Uterus (tissue), 4 donors: ENCODE results near the gene RGS6. TPM values are rescaled to one million over a fixed set of nuclear protein-coding genes. Genes with fewer than 3 reads are reported as not detected.

ENCODE experiments used
- DNase-seq, 2 donors: peaks; one replicate each; pipeline ENCODE4 v3.0.0-alpha.2; 2019 to 2020
- H3K27ac ChIP-seq, 2 donors: fragments of 200-600 bp; sonication (generic); 1 replicate in 1 of 2; 2 replicates in 1 of 2; pipeline ENCODE4 v1.5.1; 2016 to 2018
- H3K27me3 ChIP-seq, 2 donors: fragments of 200-600 bp; sonication (generic); one replicate each; pipeline ENCODE4 v1.5.1; 2018 to 2019; ENCODE audit warnings: control low read depth in 1 of 2
- H3K36me3 ChIP-seq, 2 donors: fragments of 200-600 bp; sonication (generic); one replicate each; pipeline ENCODE4 v1.5.1; 2019; ENCODE audit warnings: control low read depth in 1 of 2
- H3K4me1 ChIP-seq, 2 donors: fragments of 200-600 bp; sonication (generic); one replicate each; pipeline ENCODE4 v1.5.1; 2018 to 2019; ENCODE audit warnings: control low read depth in 1 of 2
- H3K4me3 ChIP-seq, 2 donors: fragments of 200-600 bp; sonication (generic); 1 replicate in 1 of 2; 2 replicates in 1 of 2; pipeline ENCODE4 v1.5.1; 2018 to 2019; ENCODE audit warnings: mild to moderate bottlenecking in 1 of 2
- H3K9me3 ChIP-seq, 2 donors: fragments of 200-600 bp; sonication (generic); one replicate each; pipeline ENCODE4 v1.5.1; 2019; ENCODE audit warnings: control low read depth in 1 of 2
- CTCF ChIP-seq, 4 experiments: fragments of 200-600 bp in 2 of 4; fragments of 450-650 bp in 2 of 4; sonication (generic) in 2 of 4; IDR thresholded peaks; one replicate each; pipeline ENCODE4 v1.5.1; 2016 to 2019; ENCODE audit warnings: antibody characterized with exemption in 4 of 4, mild to moderate bottlenecking in 2 of 4, moderate library complexity in 1 of 4
- POLR2A ChIP-seq, 2 donors: fragments of 450-650 bp; IDR thresholded peaks; one replicate each; pipeline ENCODE4 v1.6.1; 2016; ENCODE audit warnings: antibody characterized with exemption in 2 of 2, mild to moderate bottlenecking in 1 of 2, moderate library complexity in 1 of 2
- intact Hi-C: fragments of 100-400 bp; cut with DNase I; formaldehyde crosslinking; loops from one replicate; pipeline ENCODE4 v1.15.1; 2023; ENCODE audit warnings: low total_unique reads
- microRNA-seq: library from miRNA; unstranded; fragments of <30 nt; microRNA quantifications from one replicate; pipeline ENCODE4, GENCODE V29; 2016; ENCODE audit warnings: borderline microRNAs expressed, borderline replicate concordance
- small RNA-seq: library from RNA; depleted of rRNA; stranded (forward); fragments of <200 nt; gene quantifications from one replicate; pipeline ENCODE3, GENCODE V24; 2016
- total RNA-seq, 4 donors: library from RNA; depleted of rRNA in 3 of 4; stranded (reverse); fragments of >200 nt in 3 of 4; gene quantifications; one replicate each; pipeline versions ENCODE4 v1.1.0 to v1.2.4, GENCODE V29; 2014 to 2023
- donor health status: DM: yes; HTN: yes; CAD: no.

Gene RGS6
- total RNA-seq, 4 donors from 2014 or later, result 1.0 to 7.4 (median 6.2) TPM; not detected in 1

- Histone ChIP-seq H3K4me3 (no peak overlapping the region), H3K4me1 (peaks cover 0 to 10% of the 10 kb centered on the region in 2 donors), H3K36me3 (no peaks in the 10 kb centered on the region), H3K27ac (peak overlapping the region; percentile 15 to 60), H3K9me3 (no peaks in the 10 kb centered on the region), H3K27me3 (no peaks in the 10 kb centered on the region)
- intact Hi-C loops, result no loop called here
- TF ChIP-seq POLR2A (IDR thresholded peaks at IDR 0.05), result no peak
- TF ChIP-seq CTCF (IDR thresholded peaks at IDR 0.05), result no peak
- no peak for DNase-seq
Measured at GRCh38 chr14:72614891-72615415, 682.7 kb downstream of the RGS6 start.

- Histone ChIP-seq H3K27ac (peak overlapping the region in 1 of 2 donors; percentile 60), H3K4me3 (no peak overlapping the region), H3K36me3 (no peaks in the 10 kb centered on the region), H3K4me1 (peaks cover 0 to 10% of the 10 kb centered on the region in 2 donors), H3K27me3 (no peaks in the 10 kb centered on the region), H3K9me3 (no peaks in the 10 kb centered on the region)
- DNase-seq, result no peak
- intact Hi-C loops, result no loop called here
- TF ChIP-seq CTCF (IDR thresholded peaks at IDR 0.05) (no peak), POLR2A (IDR thresholded peaks at IDR 0.05) (no peak)
Measured at GRCh38 chr14:72615451-72616121, 683.4 kb downstream of the RGS6 start.

Small RNAs within 50 kb of the gene (microRNA-seq; reads per million reads assigned to microRNA genes)
- gene MIR7843, result not detected

Small RNAs within 50 kb of the gene (small RNA-seq; reads per million reads assigned to genes)
- gene MIR7843, result not detected
- not detected for gene RF00019
